HCT116 (cell line): Measurements from ENCODE around the gene ZDHHC14. TPM values are rescaled to one million over a fixed set of nuclear protein-coding genes. Genes with fewer than 3 reads are reported as not detected.

ENCODE experiments used
- ATAC-seq: fragments of 200-7000 bp; cut with Tn5 transposase; 2 replicates; pipeline ENCODE4 v1.9.1; 2020; ENCODE audit warnings: mild to moderate bottlenecking, moderate library complexity
- BruUV-seq: library from RNA; stranded (reverse); fragments of 400-500 nt; replicated peaks from 2 replicates; lab custom pipeline; 2021; lab: Mats Ljungman, UMichigan
- CTCF ChIA-PET: fragments of 300-600 bp; sonication (Branson Sonifier 250); formaldehyde crosslinking; loops from one replicate; lab custom pipeline; 2021; ENCODE audit warnings: antibody characterized with exemption; lab: Charles Lee
- POLR2A ChIA-PET: fragments of 300-600, 350-600 bp; sonication (Branson Sonifier 250); formaldehyde crosslinking; loops from one replicate; lab custom pipeline; 2021; ENCODE audit warnings: antibody characterized with exemption; lab: Charles Lee
- RAD21 ChIA-PET, 2 experiments: fragments of 300-600 bp; sonication (Branson Sonifier 250); formaldehyde crosslinking; loops; one replicate each; lab custom pipeline; 2023; ENCODE audit warnings: low total read pairs in 2 of 2; ENCODE audit not compliant: uncharacterized antibody in 2 of 2, unreplicated experiment in 2 of 2, low non-redundant PET in 1 of 2; lab: Charles Lee
- DNase-seq: peaks from one replicate; pipeline ENCODE4 v3.0.0-alpha.2; 2010; ENCODE audit warnings: low read depth, low spot score
- H2AFZ ChIP-seq: fragments of 200-600 bp; shearing (Covaris generic), sonication (generic); 2 replicates; pipeline ENCODE4 v1.6.1; 2017; ENCODE audit warnings: low read depth, mixed run types, mixed read lengths, antibody characterized with exemption, low read length; ENCODE audit not compliant: poor library complexity, severe bottlenecking
- H3K27ac ChIP-seq: 2 replicates; pipeline ENCODE4 v1.5.1; 2012; ENCODE audit warnings: low read depth, low read length
- H3K27me3 ChIP-seq: fragments of 200-600 bp; sonication (generic); 2 replicates; pipeline ENCODE4 v1.6.1; 2016; ENCODE audit warnings: mixed run types, low read length, mixed read lengths; ENCODE audit not compliant: insufficient read depth
- H3K36me3 ChIP-seq, 2 experiments: fragments of 200-500 bp in 1 of 2; fragments of 200-600 bp in 1 of 2; sonication (Bioruptor generic) in 1 of 2; sonication (generic) in 1 of 2; 2 replicates each; pipeline versions ENCODE4 v1.5.1 to v1.6.1; 2014 to 2016; ENCODE audit warnings: low read length in 2 of 2, inconsistent platforms in 1 of 2, mixed read lengths in 1 of 2, mixed run types in 1 of 2; ENCODE audit not compliant: insufficient read depth in 2 of 2, control insufficient read depth in 1 of 2
- H3K4me1 ChIP-seq, 2 experiments: fragments of 200-600 bp in 1 of 2; sonication (generic) in 1 of 2; 2 replicates each; pipeline versions ENCODE4 v1.5.1 to v1.6.1; 2012 to 2017; ENCODE audit warnings: low read length in 2 of 2, inconsistent platforms in 1 of 2, mild to moderate bottlenecking in 1 of 2, mixed read lengths in 1 of 2, mixed run types in 1 of 2, moderate library complexity in 1 of 2; ENCODE audit not compliant: insufficient read depth in 2 of 2, control insufficient read depth in 1 of 2
- H3K4me2 ChIP-seq: fragments of 200-600 bp; sonication (generic); 2 replicates; pipeline ENCODE4 v1.6.1; 2017; ENCODE audit warnings: mixed run types, low read length, mixed read lengths
- H3K4me3 ChIP-seq, 2 experiments: fragments of 200-600 bp in 1 of 2; sonication (generic) in 1 of 2; replicated peaks in 1 of 2; 2 replicates each; pipeline ENCODE4 v1.5.1; 2011 to 2016; ENCODE audit warnings: low read length in 2 of 2, control low read depth in 1 of 2, low read depth in 1 of 2, mild to moderate bottlenecking in 1 of 2, mixed read lengths in 1 of 2, mixed run types in 1 of 2
- H3K79me2 ChIP-seq: fragments of 200-600 bp; sonication (generic); 2 replicates; pipeline ENCODE4 v1.6.1; 2017; ENCODE audit warnings: mild to moderate bottlenecking, mixed run types, low read length, moderate library complexity, mixed read lengths; ENCODE audit not compliant: insufficient read depth
- H3K9ac ChIP-seq: fragments of 200-600 bp; sonication (generic); 2 replicates; pipeline ENCODE4 v1.6.1; 2016; ENCODE audit warnings: low read length, mixed read lengths
- H3K9me2 ChIP-seq: fragments of 200-600 bp; sonication (generic), shearing (Covaris generic); 2 replicates; pipeline ENCODE4 v1.6.1; 2017; ENCODE audit warnings: mixed run types, mild to moderate bottlenecking, moderate library complexity; ENCODE audit not compliant: insufficient read depth
- H3K9me3 ChIP-seq, 2 experiments: fragments of 200-500 bp in 1 of 2; fragments of 200-600 bp in 1 of 2; sonication (Bioruptor generic) in 1 of 2; sonication (generic) in 1 of 2; 2 replicates each; pipeline ENCODE4 v1.6.1; 2014 to 2017; ENCODE audit warnings: low read length in 2 of 2, mixed read lengths in 2 of 2, inconsistent platforms in 1 of 2, low read depth in 1 of 2, mild to moderate bottlenecking in 1 of 2, mixed run types in 1 of 2, moderate library complexity in 1 of 2; ENCODE audit not compliant: control insufficient read depth in 1 of 2, insufficient read depth in 1 of 2
- H4K20me1 ChIP-seq: fragments of 200-600 bp; sonication (generic), shearing (Covaris generic); 2 replicates; pipeline ENCODE4 v1.6.1; 2017; ENCODE audit warnings: mixed run types, mild to moderate bottlenecking, moderate library complexity; ENCODE audit not compliant: insufficient read depth
- CBX3 ChIP-seq: IDR thresholded peaks from 2 replicates; pipeline ENCODE4 v1.6.1; 2012; ENCODE audit warnings: low read depth
- CEBPB ChIP-seq: IDR thresholded peaks from 2 replicates; pipeline ENCODE4 v1.6.1; 2012; ENCODE audit warnings: low read depth
- CTCF ChIP-seq, 3 experiments: fragments of 200-600 bp in 1 of 3; sonication (generic) in 1 of 3; IDR thresholded peaks in 2 of 3; conservative IDR thresholded peaks in 1 of 3; 2 replicates each; pipeline ENCODE4 v1.5.1; 2012 to 2017; ENCODE audit warnings: low read depth in 2 of 3, low read length in 2 of 3, antibody characterized with exemption in 1 of 3, borderline replicate concordance in 1 of 3, control low read depth in 1 of 3, mild to moderate bottlenecking in 1 of 3, mixed read lengths in 1 of 3, mixed run types in 1 of 3, moderate library complexity in 1 of 3; ENCODE audit not compliant: insufficient read depth in 1 of 3
- EGR1 ChIP-seq: IDR thresholded peaks from 2 replicates; pipeline ENCODE4 v1.6.1; 2012; ENCODE audit warnings: low read depth
- ELF1 ChIP-seq: IDR thresholded peaks from 2 replicates; pipeline ENCODE4 v1.6.1; 2012; ENCODE audit warnings: low read depth, borderline replicate concordance
- EZH2 ChIP-seq: fragments of 200-600 bp; sonication (generic); IDR thresholded peaks from 2 replicates; pipeline ENCODE4 v1.6.1; 2017; ENCODE audit warnings: antibody characterized with exemption, mixed run types
- MAX ChIP-seq: IDR thresholded peaks from 2 replicates; pipeline ENCODE4 v1.6.1; 2012
- POLR2A ChIP-seq: IDR thresholded peaks from 2 replicates; pipeline ENCODE4 v1.7.0; 2011; ENCODE audit warnings: borderline replicate concordance; ENCODE audit not compliant: insufficient read depth, insufficient read length; ENCODE audit errors: extremely low read depth
- POLR2AphosphoS5 ChIP-seq: IDR thresholded peaks from 2 replicates; pipeline ENCODE4 v1.6.1; 2011; ENCODE audit warnings: mild to moderate bottlenecking, low read depth, low read length, moderate library complexity
- RAD21 ChIP-seq: IDR thresholded peaks from 2 replicates; pipeline ENCODE4 v1.6.1; 2012; ENCODE audit warnings: low read depth, mild to moderate bottlenecking
- REST ChIP-seq: IDR thresholded peaks from 2 replicates; pipeline ENCODE4 v1.6.1; 2012; ENCODE audit warnings: low read depth
- SP1 ChIP-seq: IDR thresholded peaks from 2 replicates; pipeline ENCODE4 v1.6.1; 2012; ENCODE audit warnings: low read depth
- SRF ChIP-seq: IDR thresholded peaks from 2 replicates; pipeline ENCODE4 v1.6.1; 2012; ENCODE audit warnings: low read depth
- TCF7L2 ChIP-seq: IDR thresholded peaks from 2 replicates; pipeline ENCODE4 v1.7.0; 2011; ENCODE audit warnings: borderline replicate concordance, inconsistent platforms; ENCODE audit not compliant: insufficient read depth, insufficient read length; ENCODE audit errors: extremely low read depth
- YY1 ChIP-seq: IDR thresholded peaks from 2 replicates; pipeline ENCODE4 v1.6.1; 2011; ENCODE audit warnings: low read length, low read depth, moderate library complexity, mild to moderate bottlenecking; ENCODE audit not compliant: insufficient replicate concordance; ENCODE audit errors: extremely low read depth
- ZFX ChIP-seq: fragments of 450-650 bp; IDR thresholded peaks from 2 replicates; pipeline ENCODE4 v1.6.1; 2017
- ZNF274 ChIP-seq: fragments of 200-500 bp; sonication (Bioruptor generic); IDR thresholded peaks from 2 replicates; pipeline ENCODE4 v1.6.1; 2014; ENCODE audit warnings: mild to moderate bottlenecking, low read depth, low read length, inconsistent platforms
- intact Hi-C: fragments of 100-400 bp; cut with micrococcal nuclease; formaldehyde crosslinking; loops from 2 replicates; pipeline ENCODE4 v1.10.0; 2022
- total RNA-seq: library from RNA; stranded (reverse); gene quantifications from one replicate; pipeline ENCODE4 v1.2.1, GENCODE V29; 2021; ENCODE audit not compliant: unreplicated experiment

The ZDHHC14 gene
- total RNA-seq, 1 experiment from 2014 or later = 5.3 TPM

GRCh38 chr6:157449610-157450009 lies 68.6 kb downstream of the ZDHHC14 start (continued):
- TF ChIP-seq SP1 = no peak
- no peak for TF ChIP-seq SRF

- ATAC-seq = no peak
- CTCF ChIA-PET = no interaction called here
Observed at GRCh38 chr6:157450931-157451742, 70.1 kb downstream of the ZDHHC14 start.

More at GRCh38 chr6:157450931-157451742, 70.1 kb downstream of the ZDHHC14 start:
- Histone ChIP-seq H3K4me2 (no peak overlapping the region), H3K9me3 (no peaks in the 10 kb centered on the region), H3K4me1 (no peaks in the 10 kb centered on the region), H3K27ac (no peak overlapping the region), H3K9ac (no peak overlapping the region), H3K79me2 (no peaks in the 10 kb centered on the region), H3K9me2 (no peaks in the 10 kb centered on the region), H3K36me3 (no peaks in the 10 kb centered on the region), H3K27me3 (no peaks in the 10 kb centered on the region)
- ChIA-PET POLR2A (no interaction called here), RAD21 (no interaction called here)
- no peak for DNase-seq
- no TSS peak for BruUV-seq
- no peak for TF ChIP-seq RAD21
- no peak for TF ChIP-seq TCF7L2
- TF ChIP-seq CTCF (IDR thresholded peaks at IDR 0.05 in 2 of 3, conservative IDR thresholded peaks at IDR 0.05 in 1 of 3; ENCODE audit: borderline replicate concordance in 1 of 3, insufficient read depth in 1 of 3, low read depth in 2 of 3, low read length in 2 of 3) = no peak
- TF ChIP-seq YY1 = no peak
- no peak for TF ChIP-seq ELF1
- TF ChIP-seq ZFX = no peak
- TF ChIP-seq MAX = no peak
- TF ChIP-seq EZH2 = no peak
- TF ChIP-seq CEBPB = no peak
- no peak for TF ChIP-seq POLR2AphosphoS5
- TF ChIP-seq EGR1 = no peak
- no peak for TF ChIP-seq ZNF274
- no peak for TF ChIP-seq REST
- TF ChIP-seq POLR2A = no peak
- TF ChIP-seq CBX3 = no peak
- TF ChIP-seq, all 23 proteins: peak for 0
- no peaks in the 10 kb centered on the region for H4K20me1 ChIP-seq
- intact Hi-C loops = no loop called here
- H3K4me3 ChIP-seq = no peak overlapping the region
- H2AFZ ChIP-seq = no peak overlapping the region
